ENCODE measurements around the gene SLC34A3.

The SLC34A3 gene

DNA sequence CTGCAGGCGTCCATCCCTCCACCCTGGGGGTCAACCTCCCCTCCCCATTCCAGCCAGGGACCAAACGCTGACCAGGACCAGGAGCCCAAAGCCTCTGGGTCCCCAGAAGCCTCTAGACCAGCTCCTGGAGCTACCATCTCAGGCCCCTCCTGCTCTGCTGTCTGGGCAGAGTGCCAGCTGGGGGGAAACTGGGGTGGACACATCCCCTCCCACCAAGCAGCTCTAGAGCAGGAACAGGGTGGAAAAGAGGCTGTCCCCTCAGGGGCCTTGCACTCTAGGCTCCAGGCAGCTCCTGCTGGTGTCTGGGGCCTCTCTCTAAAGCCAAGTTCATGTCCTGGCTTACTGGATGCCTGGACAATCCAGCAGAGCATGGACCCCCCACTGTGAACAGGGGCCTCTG lies 37.8 kb upstream of the SLC34A3 start:
- Histone ChIP-seq H3K36me3 (replicated peaks; ENCODE audit: low read depth, low read length) (peaks cover 6% of the 10 kb centered on the region), H3K9me3 (ENCODE audit: insufficient read depth, low read length) (no peaks in the 10 kb centered on the region), H4K20me1 (ENCODE audit: insufficient read depth, low read length) (no peaks in the 10 kb centered on the region), H3K79me2 (ENCODE audit: low read length) (peaks cover 25% of the 10 kb centered on the region), H3K4me2 (ENCODE audit: low read length) (no peak overlapping the region), H3K27ac (ENCODE audit: low read length) (no peak overlapping the region), H3K27me3 (ENCODE audit: low read depth, low read length) (no peaks in the 10 kb centered on the region), H3K4me1 (ENCODE audit: low read length) (peaks cover 8% of the 10 kb centered on the region), H2AFZ (ENCODE audit: low read depth, low read length) (no peak overlapping the region), H3K4me3 (ENCODE audit: low read length) (no peak overlapping the region), H3K9ac (ENCODE audit: low read length) (no peak overlapping the region)
- TF ChIP-seq EZH2phosphoT487 (IDR thresholded peaks at IDR 0.05; ENCODE audit: low read depth), result no peak
- TF ChIP-seq, protein P1, sequence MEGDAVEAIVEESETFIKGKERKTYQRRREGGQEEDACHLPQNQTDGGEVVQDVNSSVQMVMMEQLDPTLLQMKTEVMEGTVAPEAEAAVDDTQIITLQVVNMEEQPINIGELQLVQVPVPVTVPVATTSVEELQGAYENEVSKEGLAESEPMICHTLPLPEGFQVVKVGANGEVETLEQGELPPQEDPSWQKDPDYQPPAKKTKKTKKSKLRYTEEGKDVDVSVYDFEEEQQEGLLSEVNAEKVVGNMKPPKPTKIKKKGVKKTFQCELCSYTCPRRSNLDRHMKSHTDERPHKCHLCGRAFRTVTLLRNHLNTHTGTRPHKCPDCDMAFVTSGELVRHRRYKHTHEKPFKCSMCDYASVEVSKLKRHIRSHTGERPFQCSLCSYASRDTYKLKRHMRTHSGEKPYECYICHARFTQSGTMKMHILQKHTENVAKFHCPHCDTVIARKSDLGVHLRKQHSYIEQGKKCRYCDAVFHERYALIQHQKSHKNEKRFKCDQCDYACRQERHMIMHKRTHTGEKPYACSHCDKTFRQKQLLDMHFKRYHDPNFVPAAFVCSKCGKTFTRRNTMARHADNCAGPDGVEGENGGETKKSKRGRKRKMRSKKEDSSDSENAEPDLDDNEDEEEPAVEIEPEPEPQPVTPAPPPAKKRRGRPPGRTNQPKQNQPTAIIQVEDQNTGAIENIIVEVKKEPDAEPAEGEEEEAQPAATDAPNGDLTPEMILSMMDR (IDR thresholded peaks at IDR 0.05; ENCODE audit: low read depth, low read length), result no peak

DNA sequence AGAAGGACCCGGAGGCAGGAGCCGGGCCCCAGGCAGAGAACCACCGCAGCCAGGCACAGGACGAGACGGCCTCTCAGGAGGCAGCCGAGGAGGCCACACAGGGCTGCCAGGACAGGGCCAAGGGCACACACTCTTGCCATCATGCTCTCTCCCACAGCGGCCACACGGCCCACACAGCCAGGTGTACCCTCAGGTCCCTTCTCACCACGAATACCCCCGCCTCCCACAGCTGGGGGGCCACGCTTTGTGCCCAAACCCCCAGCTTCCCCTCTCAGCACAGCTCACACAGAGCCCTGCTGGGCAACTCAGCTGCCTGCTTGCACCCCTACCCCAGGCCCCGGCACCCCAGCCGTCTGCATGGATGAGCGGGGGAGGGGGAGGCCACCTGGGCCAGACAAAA lies 36.9 kb upstream of the SLC34A3 start:
- Histone ChIP-seq H3K9ac (ENCODE audit: low read length) (no peak overlapping the region), H4K20me1 (ENCODE audit: insufficient read depth, low read length) (no peaks in the 10 kb centered on the region), H3K4me3 (ENCODE audit: low read length) (no peak overlapping the region), H3K36me3 (replicated peaks; ENCODE audit: low read depth, low read length) (peaks cover 6% of the 10 kb centered on the region), H3K79me2 (ENCODE audit: low read length) (peaks cover 20% of the 10 kb centered on the region), H3K27me3 (ENCODE audit: low read depth, low read length) (no peaks in the 10 kb centered on the region), H3K4me2 (ENCODE audit: low read length) (no peak overlapping the region), H3K9me3 (ENCODE audit: insufficient read depth, low read length) (no peaks in the 10 kb centered on the region), H2AFZ (ENCODE audit: low read depth, low read length) (no peak overlapping the region), H3K4me1 (ENCODE audit: low read length) (peaks cover 8% of the 10 kb centered on the region), H3K27ac (ENCODE audit: low read length) (no peak overlapping the region)
- no peak for TF ChIP-seq EZH2phosphoT487 (IDR thresholded peaks at IDR 0.05; ENCODE audit: low read depth)
- TF ChIP-seq, protein P1 (IDR thresholded peaks at IDR 0.05; ENCODE audit: low read depth, low read length), result no peak

DNA sequence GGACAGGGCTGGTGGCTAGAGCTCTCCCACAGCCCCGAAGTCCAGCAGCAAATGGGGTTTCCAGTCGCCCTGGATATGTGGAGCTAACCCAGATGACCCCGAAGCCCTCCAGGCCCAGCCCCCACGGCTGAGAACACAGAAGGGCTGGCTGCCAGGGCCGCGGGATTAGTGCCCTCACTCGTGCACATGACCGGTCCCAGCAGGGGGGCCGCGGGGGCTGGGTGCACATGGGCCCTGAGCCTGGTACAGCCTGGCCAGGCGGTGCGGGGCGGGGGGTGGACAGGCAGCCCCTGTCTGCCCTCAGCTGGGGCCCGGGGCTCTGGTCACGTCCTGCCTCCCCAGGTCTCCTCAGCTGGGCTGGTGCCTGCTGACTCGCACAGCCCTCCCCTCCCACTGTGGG lies 36.3 kb upstream of the SLC34A3 start:
- Histone ChIP-seq H3K27ac (ENCODE audit: low read length) (no peak overlapping the region), H4K20me1 (ENCODE audit: insufficient read depth, low read length) (no peaks in the 10 kb centered on the region), H3K79me2 (ENCODE audit: low read length) (peaks cover 14% of the 10 kb centered on the region), H3K9ac (ENCODE audit: low read length) (no peak overlapping the region), H3K36me3 (replicated peaks; ENCODE audit: low read depth, low read length) (peaks cover 6% of the 10 kb centered on the region), H3K4me1 (ENCODE audit: low read length) (peaks cover 9% of the 10 kb centered on the region), H3K27me3 (ENCODE audit: low read depth, low read length) (no peaks in the 10 kb centered on the region), H2AFZ (ENCODE audit: low read depth, low read length) (no peak overlapping the region), H3K4me2 (ENCODE audit: low read length) (no peak overlapping the region), H3K9me3 (ENCODE audit: insufficient read depth, low read length) (no peaks in the 10 kb centered on the region), H3K4me3 (ENCODE audit: low read length) (no peak overlapping the region)
- TF ChIP-seq, protein P1 (IDR thresholded peaks at IDR 0.05; ENCODE audit: low read depth, low read length), result no peak
- no peak for TF ChIP-seq EZH2phosphoT487 (IDR thresholded peaks at IDR 0.05; ENCODE audit: low read depth)

DNA sequence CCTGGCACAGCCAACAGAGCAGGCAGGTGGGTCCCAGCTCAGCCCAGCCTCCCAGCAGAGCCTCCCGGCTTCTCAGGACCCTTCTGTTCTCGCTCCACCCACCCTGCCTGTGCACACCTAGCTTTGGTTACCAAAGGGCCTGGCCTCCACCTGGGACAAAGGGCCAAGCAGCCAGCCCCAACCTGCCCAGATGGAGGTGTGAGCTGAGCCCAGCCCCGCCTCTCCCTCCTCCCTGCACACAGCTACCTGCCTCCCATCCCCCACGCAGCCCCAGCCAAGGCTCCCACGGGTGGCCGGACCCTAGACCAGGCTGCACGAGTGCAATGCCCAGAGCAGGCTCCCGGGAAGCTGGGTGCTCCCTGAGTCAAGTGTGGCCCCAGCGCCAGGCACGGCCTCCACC lies 35.8 kb upstream of the SLC34A3 start:
- H3K4me1 ChIP-seq (ENCODE audit: low read length), result peaks cover 8% of the 10 kb centered on the region
- H3K27ac ChIP-seq (ENCODE audit: low read length), result no peak overlapping the region
- H2AFZ ChIP-seq (ENCODE audit: low read depth, low read length), result no peak overlapping the region
- peaks cover 9% of the 10 kb centered on the region for H3K79me2 ChIP-seq (ENCODE audit: low read length)
- H4K20me1 ChIP-seq (ENCODE audit: insufficient read depth, low read length), result no peaks in the 10 kb centered on the region
- H3K4me3 ChIP-seq (ENCODE audit: low read length), result no peak overlapping the region
- H3K9me3 ChIP-seq (ENCODE audit: insufficient read depth, low read length), result no peaks in the 10 kb centered on the region
- no peak overlapping the region for H3K4me2 ChIP-seq (ENCODE audit: low read length)
- H3K36me3 ChIP-seq (replicated peaks; ENCODE audit: low read depth, low read length), result peaks cover 6% of the 10 kb centered on the region
- no peak for TF ChIP-seq EZH2phosphoT487 (IDR thresholded peaks at IDR 0.05; ENCODE audit: low read depth)
- TF ChIP-seq, protein P1 (IDR thresholded peaks at IDR 0.05; ENCODE audit: low read depth, low read length), result no peak
- no peak overlapping the region for H3K9ac ChIP-seq (ENCODE audit: low read length)
- no peaks in the 10 kb centered on the region for H3K27me3 ChIP-seq (ENCODE audit: low read depth, low read length)

All from OCI-LY3 (cell line).